Memory B cell (primary cell): ENCODE results near the gene RHBDF2.

Source experiments
- ATAC-seq: fragments of 150-1000 bp; cut with Tn5 transposase; 2 replicates; pipeline ENCODE4 v1.10.0; 2021; ENCODE audit warnings: low read depth, mild to moderate bottlenecking, moderate library complexity
- DNase-seq, 2 donors: peaks; one replicate each; pipeline ENCODE4 v3.0.0; 2022; ENCODE audit warnings: low spot score in 2 of 2
- H3K27ac Mint-ChIP-seq: one replicate; pipeline ENCODE4 v1.8.0; 2022; ENCODE audit warnings: mild to moderate bottlenecking, moderate library complexity, mixed read lengths
- H3K27me3 Mint-ChIP-seq: one replicate; pipeline ENCODE4 v1.8.0; 2022; ENCODE audit warnings: mixed read lengths
- H3K36me3 Mint-ChIP-seq: one replicate; pipeline ENCODE4 v1.8.0; 2022; ENCODE audit warnings: mild to moderate bottlenecking, mixed read lengths
- H3K4me1 Mint-ChIP-seq: one replicate; pipeline ENCODE4 v1.8.0; 2022; ENCODE audit warnings: mixed read lengths
- H3K4me3 Mint-ChIP-seq: one replicate; pipeline ENCODE4 v1.8.0; 2022; ENCODE audit warnings: mild to moderate bottlenecking, moderate library complexity, mixed read lengths
- H3K9me3 Mint-ChIP-seq: one replicate; pipeline ENCODE4 v1.8.0; 2022; ENCODE audit warnings: mixed read lengths

Gene RHBDF2

GRCh38 chr17:76542566-76542971 is 41.3 kb upstream of the RHBDF2 start:
- Mint-ChIP-seq H3K4me1 (peaks cover 15% of the 10 kb centered on the region), H3K27ac (no peak overlapping the region), H3K9me3 (no peaks in the 10 kb centered on the region), H3K27me3 (peaks cover 5% of the 10 kb centered on the region), H3K4me3 (no peak overlapping the region), H3K36me3 (peaks cover 3% of the 10 kb centered on the region)
- no peak for ATAC-seq
- DNase-seq, result no peak

DNA sequence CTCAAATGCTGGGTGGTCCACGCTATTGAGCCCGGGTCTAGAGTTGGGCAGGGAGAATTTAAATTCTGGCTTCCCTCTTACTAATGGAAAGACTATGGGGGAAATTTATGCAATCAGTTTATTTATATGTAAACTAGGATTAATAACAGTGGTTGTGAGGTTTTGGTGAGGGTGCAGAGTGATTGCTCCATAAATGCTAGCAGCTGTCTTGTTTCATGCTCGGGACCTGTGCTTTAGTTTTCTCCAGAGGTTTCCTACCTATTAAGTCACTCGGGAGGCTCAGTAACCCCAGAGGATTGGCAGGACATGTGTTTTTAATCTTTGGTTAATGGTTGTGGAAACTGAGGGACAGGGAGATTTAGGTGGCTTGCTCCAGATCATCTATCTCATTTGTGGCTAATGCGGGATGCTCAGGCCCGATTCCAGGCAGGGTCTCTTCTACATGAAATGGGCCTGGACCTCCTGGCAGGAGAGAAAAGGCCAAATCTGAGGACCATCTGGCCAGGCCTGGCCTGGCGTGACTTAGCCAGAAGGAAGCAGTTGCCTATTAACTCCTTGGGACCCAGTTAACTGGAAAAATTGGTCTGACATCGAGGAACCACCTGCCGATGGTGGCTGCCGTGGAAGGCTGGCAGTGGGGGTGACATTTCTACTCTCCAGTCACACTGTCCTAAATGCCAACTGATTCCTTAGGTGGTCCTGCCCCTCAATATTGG is 40.7 kb upstream of the RHBDF2 start:
- Mint-ChIP-seq H3K36me3 (peaks cover 3% of the 10 kb centered on the region), H3K27me3 (peaks cover 5% of the 10 kb centered on the region), H3K9me3 (no peaks in the 10 kb centered on the region), H3K4me1 (peaks cover 15% of the 10 kb centered on the region), H3K27ac (no peak overlapping the region), H3K4me3 (no peak overlapping the region)
- ATAC-seq (no peak), DNase-seq (no peak)

- Mint-ChIP-seq H3K4me3 (no peak overlapping the region), H3K27me3 (peaks cover 7% of the 10 kb centered on the region), H3K27ac (no peak overlapping the region), H3K4me1 (peaks cover 15% of the 10 kb centered on the region), H3K36me3 (peaks cover 3% of the 10 kb centered on the region), H3K9me3 (no peaks in the 10 kb centered on the region)
- DNase-seq (no peak), ATAC-seq (peak; percentile 51)
Measured at GRCh38 chr17:76540381-76541300, 39.4 kb upstream of the RHBDF2 start.

- H3K27ac Mint-ChIP-seq, result no peak within 1 kb of the TSS
- no peak for DNase-seq
- peaks cover 18% of the 10 kb centered on the region for H3K4me1 Mint-ChIP-seq
- peak within 1 kb of the TSS; percentile 68 for H3K4me3 Mint-ChIP-seq
- H3K9me3 Mint-ChIP-seq, result no peaks in the 10 kb centered on the region
- peaks cover 7% of the 10 kb centered on the region for H3K27me3 Mint-ChIP-seq
- ATAC-seq, result no peak
- peaks cover 3% of the 10 kb centered on the region for H3K36me3 Mint-ChIP-seq
Measured at GRCh38 chr17:76539631-76540271, 38.5 kb upstream of the RHBDF2 start, which contains the start of gene PRCD. TSS of gene PRCD (plus strand) at chr17:76540044. CDS start at chr17:76540142, 98 bp downstream.

- H3K4me1 Mint-ChIP-seq, result peaks cover 18% of the 10 kb centered on the region
Measured at GRCh38 chr17:76538941-76539570, 37.8 kb upstream of the RHBDF2 start.

DNA sequence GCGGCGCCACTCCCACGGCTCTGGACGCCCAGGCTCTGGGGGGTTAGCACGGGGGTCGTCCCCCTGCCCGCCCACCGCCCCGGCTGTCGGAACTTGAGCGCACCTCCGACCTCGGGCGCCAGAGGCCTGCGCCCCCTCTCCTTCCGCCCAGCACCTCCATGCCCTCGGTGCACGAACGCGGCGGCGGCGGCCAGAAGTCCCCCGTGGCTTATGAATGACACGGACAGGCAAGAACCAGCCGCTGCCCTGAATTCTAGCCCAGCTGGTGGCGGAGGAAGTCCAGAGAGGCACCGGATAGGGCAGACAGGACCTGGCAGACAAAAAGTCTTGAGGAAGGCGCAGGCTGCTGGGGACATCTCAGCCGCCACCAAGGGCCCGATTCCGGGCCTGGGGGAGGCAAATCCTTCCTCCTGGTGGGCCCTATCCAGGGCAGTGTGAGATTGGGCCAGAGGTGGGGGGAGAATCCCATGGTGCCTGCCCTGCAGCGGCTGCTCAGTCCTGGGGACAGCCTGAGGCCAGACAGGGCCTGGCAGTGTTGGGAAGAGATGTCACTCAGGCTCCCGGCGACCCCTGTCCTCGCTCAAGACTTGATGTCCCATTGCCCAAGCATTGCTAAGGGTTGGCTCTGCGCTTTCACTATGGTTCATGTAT is 37.2 kb upstream of the RHBDF2 start:
- DNase-seq, result no peak
- Mint-ChIP-seq H3K9me3 (no peaks in the 10 kb centered on the region), H3K27me3 (peaks cover 7% of the 10 kb centered on the region), H3K27ac (no peak overlapping the region), H3K36me3 (peaks cover 3% of the 10 kb centered on the region), H3K4me3 (peak overlapping the region; percentile 68), H3K4me1 (peaks cover 18% of the 10 kb centered on the region)
- ATAC-seq, result peak; percentile 9

More at GRCh38 chr17:76538941-76539570, 37.8 kb upstream of the RHBDF2 start:
- H3K27ac Mint-ChIP-seq, result no peak overlapping the region
- H3K27me3 Mint-ChIP-seq, result peaks cover 7% of the 10 kb centered on the region
- peak overlapping the region; percentile 68 for H3K4me3 Mint-ChIP-seq
- ATAC-seq (no peak), DNase-seq (no peak)
- H3K36me3 Mint-ChIP-seq, result peaks cover 3% of the 10 kb centered on the region
- no peaks in the 10 kb centered on the region for H3K9me3 Mint-ChIP-seq

DNA sequence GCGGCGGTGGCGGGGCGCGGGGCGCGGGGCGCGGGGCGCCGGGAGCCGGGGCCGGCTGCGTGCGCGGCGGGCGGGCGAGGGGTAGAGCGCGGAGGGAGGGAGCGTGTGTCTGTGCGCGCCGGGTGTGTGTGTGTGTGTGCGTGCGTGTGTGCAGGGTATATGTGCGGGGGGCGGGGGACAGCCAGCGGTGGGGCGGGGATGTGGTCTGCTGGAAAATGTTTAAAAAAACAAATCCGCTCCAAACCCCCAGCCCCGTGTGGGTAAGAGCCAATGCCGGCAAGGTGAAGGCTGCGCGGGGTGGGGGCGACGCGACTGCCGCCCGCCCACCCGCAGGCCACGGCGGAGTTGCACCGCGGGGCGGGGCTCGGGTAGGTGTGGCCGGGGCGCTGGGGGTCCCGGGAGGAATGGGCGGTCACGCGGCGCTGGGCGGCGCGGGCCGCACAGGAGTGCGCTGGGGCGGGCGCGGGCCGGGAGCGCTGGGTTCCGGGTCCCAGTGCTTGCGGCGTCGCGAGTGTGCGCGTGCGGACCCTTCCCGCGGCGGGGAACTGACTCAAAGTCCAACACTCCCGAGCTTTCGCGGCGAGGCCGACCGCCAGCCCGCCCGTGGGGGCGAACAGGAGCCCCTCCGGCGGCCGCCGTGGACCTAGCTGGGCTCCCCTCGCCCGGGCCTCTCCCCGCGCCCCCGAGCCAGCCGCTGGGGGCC is 36.5 kb upstream of the RHBDF2 start, which contains the start of gene CYGB:
Gene CYGB, minus strand, starts transcription at position 132 of the 703 bp plus-strand sequence. CDS start 167 bp downstream, outside the sequence.
- ATAC-seq (peak; percentile 68), DNase-seq (no peak)
- Mint-ChIP-seq H3K27ac (peak within 1 kb of the TSS; percentile 58), H3K27me3 (peaks cover 6% of the 10 kb centered on the region), H3K4me1 (peaks cover 18% of the 10 kb centered on the region), H3K4me3 (peak within 1 kb of the TSS; percentile 68), H3K9me3 (no peaks in the 10 kb centered on the region), H3K36me3 (peaks cover 3% of the 10 kb centered on the region)

DNA sequence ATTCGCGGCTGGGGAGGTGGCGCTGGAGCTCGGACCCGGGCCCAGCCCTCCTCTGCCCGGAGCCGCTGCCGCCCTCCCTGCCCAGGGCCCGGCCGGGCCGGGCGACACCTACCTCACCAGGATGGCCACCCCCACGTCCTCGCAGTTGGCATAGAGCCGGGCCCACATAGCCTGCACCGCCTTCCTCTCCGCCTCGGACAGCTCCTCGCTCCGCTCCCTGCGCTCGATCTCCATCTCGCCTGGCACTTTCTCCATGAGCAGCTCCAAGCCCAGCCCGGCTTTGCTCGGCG is 36.0 kb upstream of the RHBDF2 start:
- H3K4me1 Mint-ChIP-seq, result peaks cover 19% of the 10 kb centered on the region
- peak overlapping the region; percentile 60 for H3K4me3 Mint-ChIP-seq
- ATAC-seq (peak; percentile 30), DNase-seq (no peak)
- H3K27me3 Mint-ChIP-seq, result peaks cover 4% of the 10 kb centered on the region
- H3K36me3 Mint-ChIP-seq, result peaks cover 3% of the 10 kb centered on the region
- no peaks in the 10 kb centered on the region for H3K9me3 Mint-ChIP-seq
- peak overlapping the region; percentile 58 for H3K27ac Mint-ChIP-seq

DNA sequence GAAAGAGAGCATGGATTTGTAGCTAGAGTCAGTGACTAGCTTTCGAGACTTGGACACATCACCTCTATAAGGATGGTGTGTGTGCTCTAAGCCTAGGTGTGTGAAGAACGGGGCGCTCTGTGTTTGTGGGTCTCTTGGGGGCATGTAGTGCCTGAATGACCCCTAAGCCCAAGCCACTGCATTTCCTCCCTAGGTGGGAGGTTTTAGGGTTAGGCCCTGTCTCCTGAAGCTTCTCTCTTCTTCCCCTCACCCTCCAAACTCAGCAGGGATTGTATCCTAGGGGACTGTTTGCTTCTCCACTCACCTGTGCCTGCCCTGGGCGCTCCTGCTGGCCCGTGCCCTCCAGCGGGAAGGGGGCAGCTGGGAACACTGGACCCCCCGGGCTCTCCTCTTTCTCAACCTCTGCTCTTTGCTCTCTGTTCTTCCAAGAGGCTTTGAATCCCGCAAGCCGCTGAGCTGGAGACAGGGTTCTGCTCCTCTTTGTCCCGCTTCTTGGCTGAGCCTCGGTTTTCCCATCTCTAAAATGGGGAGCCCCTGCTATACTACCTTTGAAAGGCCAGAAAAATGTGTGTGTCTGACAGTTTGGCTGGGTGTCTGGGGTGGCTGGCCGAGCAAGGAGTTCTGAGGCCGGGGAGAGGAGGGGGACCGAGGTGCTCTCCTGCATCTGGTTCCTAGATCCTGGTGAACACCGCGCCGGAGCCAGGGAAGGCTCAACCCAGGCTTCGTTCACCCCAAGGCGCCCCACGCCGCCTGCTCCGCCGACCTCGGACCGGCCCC is 35.5 kb upstream of the RHBDF2 start:
- DNase-seq (no peak), ATAC-seq (no peak)
- Mint-ChIP-seq H3K27ac (no peak overlapping the region), H3K36me3 (peaks cover 8% of the 10 kb centered on the region), H3K4me3 (peak overlapping the region; percentile 32), H3K4me1 (peaks cover 24% of the 10 kb centered on the region), H3K27me3 (peaks cover 4% of the 10 kb centered on the region), H3K9me3 (no peaks in the 10 kb centered on the region)

DNA sequence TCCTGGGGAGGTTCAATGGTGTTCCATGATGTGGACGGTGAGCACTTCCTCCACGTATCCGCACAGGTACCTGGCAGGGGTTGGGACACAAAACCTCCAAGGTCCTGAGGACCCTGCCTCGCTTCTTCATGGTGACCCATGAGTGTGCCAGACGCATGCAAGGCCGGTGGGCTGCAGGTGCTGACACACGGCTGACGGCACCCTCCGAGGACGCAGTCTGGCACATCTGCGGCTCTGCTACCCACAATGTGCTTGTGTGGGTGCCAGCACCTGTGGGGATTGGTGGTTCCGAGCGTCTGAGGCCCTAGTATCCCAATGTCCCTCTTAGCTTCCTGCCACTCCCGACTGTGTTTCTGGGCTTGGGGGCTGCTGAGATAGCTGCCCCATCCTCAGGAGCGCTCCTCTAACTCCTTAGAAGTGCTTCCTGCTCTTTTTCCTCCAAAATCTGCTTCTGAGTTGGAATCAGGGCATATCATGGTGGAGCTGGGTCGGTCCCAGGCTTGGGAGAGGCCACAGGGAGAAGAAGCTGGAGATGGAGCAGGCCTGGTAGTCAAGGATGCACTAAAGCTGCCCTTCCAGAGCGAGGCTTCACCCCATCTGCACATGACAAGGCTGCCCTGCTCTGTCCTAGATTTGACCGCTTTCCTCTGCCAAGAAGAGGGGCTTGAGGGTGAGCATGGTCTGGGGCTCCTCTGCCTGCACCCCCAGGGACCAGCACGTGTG is 34.7 kb upstream of the RHBDF2 start:
- Mint-ChIP-seq H3K27ac (no peak overlapping the region), H3K4me1 (peaks cover 24% of the 10 kb centered on the region), H3K27me3 (peaks cover 4% of the 10 kb centered on the region), H3K9me3 (no peaks in the 10 kb centered on the region), H3K36me3 (peaks cover 9% of the 10 kb centered on the region), H3K4me3 (peak overlapping the region; percentile 17)
- ATAC-seq (no peak), DNase-seq (no peak)

DNA sequence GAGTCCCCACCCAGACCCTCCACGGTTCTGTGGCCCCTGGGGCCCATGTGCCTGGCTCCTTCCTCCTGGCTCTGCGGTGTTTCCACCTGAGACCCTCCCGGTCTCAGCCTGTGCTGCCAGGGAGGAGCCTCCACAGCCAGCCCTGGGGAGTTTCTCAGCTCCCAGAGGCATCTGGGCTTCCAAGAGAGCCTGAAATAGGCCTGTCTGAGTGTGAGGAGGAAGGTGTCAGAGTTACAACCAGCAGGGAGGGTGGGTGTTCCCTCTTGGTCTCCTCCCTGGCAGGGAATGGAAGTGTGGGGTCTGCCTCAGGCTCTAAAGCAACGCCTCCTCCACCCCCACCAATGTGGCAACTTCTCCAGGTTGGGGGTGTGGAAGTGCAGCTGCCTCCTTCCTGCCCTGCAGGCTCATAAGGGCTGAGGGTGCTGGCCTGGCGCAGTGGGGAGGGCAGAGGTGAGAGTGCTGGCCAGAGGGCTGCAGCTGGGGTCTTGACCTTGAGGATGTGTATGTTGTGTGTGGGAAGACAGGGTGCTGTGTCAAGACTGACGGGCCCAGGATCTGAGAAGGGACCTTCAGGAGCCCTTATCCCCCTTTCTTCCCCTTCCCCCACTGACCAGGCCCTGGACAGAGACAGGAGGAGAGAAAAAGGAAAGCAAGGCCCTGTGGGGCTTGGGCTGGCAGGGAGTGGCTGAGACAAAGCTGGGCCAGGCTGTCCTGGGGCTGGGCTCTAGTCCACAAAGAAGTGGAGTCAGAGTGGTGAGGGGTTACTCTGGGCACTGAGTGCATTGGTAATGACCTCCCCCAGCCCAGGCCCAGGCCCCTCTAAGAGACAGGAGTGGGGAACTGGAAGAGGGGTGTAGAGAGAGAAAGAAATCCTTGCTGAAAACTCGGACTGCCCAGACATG is 33.9 kb upstream of the RHBDF2 start:
- no peak for DNase-seq
- no peak for ATAC-seq
- Mint-ChIP-seq H3K4me1 (peaks cover 21% of the 10 kb centered on the region), H3K36me3 (peaks cover 9% of the 10 kb centered on the region), H3K27me3 (peaks cover 4% of the 10 kb centered on the region), H3K27ac (no peak overlapping the region), H3K9me3 (no peaks in the 10 kb centered on the region), H3K4me3 (no peak overlapping the region)
